Trophoblast cell (in vitro differentiated cells and primary cell): Measurements from ENCODE around the gene MYBL2.

ENCODE experiments used
- DNase-seq, 2 donors: peaks; one replicate each; pipeline ENCODE4 v3.0.0-alpha.2; 2016
- H2AFZ ChIP-seq: 2 replicates; pipeline ENCODE4 v1.6.1; 2013; ENCODE audit warnings: low read length, moderate library complexity, mild to moderate bottlenecking; ENCODE audit not compliant: insufficient read depth, poor library complexity
- H2AK5ac ChIP-seq: 2 replicates; pipeline ENCODE4 v1.6.1; 2013; ENCODE audit warnings: mild to moderate bottlenecking, low read length
- H2BK120ac ChIP-seq: 2 replicates; pipeline ENCODE4 v1.6.1; 2013; ENCODE audit warnings: low read length, mild to moderate bottlenecking, moderate library complexity; ENCODE audit not compliant: insufficient read depth, poor library complexity
- H2BK12ac ChIP-seq: 2 replicates; pipeline ENCODE4 v1.6.1; 2013; ENCODE audit warnings: mild to moderate bottlenecking, low read length, moderate library complexity
- H2BK5ac ChIP-seq: 2 replicates; pipeline ENCODE4 v1.6.1; 2013; ENCODE audit warnings: low read length, low read depth, moderate library complexity, mild to moderate bottlenecking; ENCODE audit not compliant: poor library complexity
- H3K14ac ChIP-seq: 2 replicates; pipeline ENCODE4 v1.6.1; 2013; ENCODE audit warnings: mild to moderate bottlenecking, low read length
- H3K18ac ChIP-seq: 2 replicates; pipeline ENCODE4 v1.6.1; 2013; ENCODE audit warnings: mild to moderate bottlenecking, low read length
- H3K23ac ChIP-seq: 2 replicates; pipeline ENCODE4 v1.6.1; 2013; ENCODE audit warnings: low read length
- H3K27ac ChIP-seq: 2 replicates; pipeline ENCODE4 v1.5.1; 2013; ENCODE audit warnings: low read depth, mild to moderate bottlenecking, inconsistent platforms, low read length, moderate library complexity
- H3K27me3 ChIP-seq: 2 replicates; pipeline ENCODE4 v1.6.1; 2013; ENCODE audit warnings: inconsistent platforms, mild to moderate bottlenecking, low read length, moderate library complexity; ENCODE audit not compliant: insufficient read depth
- H3K36me3 ChIP-seq, 2 experiments: 1 replicate in 1 of 2; 2 replicates in 1 of 2; pipeline ENCODE4 v1.6.1; 2013; ENCODE audit warnings: low read length in 2 of 2, mild to moderate bottlenecking in 2 of 2, moderate library complexity in 1 of 2; ENCODE audit not compliant: insufficient read depth in 2 of 2, control insufficient read depth in 1 of 2
- H3K4ac ChIP-seq: 2 replicates; pipeline ENCODE4 v1.6.1; 2013; ENCODE audit warnings: low read depth, mild to moderate bottlenecking, low read length, moderate library complexity
- H3K4me1 ChIP-seq, 2 experiments: 1 replicate in 1 of 2; 2 replicates in 1 of 2; pipeline ENCODE4 v1.6.1; 2013; ENCODE audit warnings: low read length in 2 of 2, mild to moderate bottlenecking in 2 of 2, moderate library complexity in 1 of 2; ENCODE audit not compliant: insufficient read depth in 2 of 2, control insufficient read depth in 1 of 2
- H3K4me2 ChIP-seq: 2 replicates; pipeline ENCODE4 v1.6.1; 2013; ENCODE audit warnings: inconsistent platforms, mild to moderate bottlenecking, low read length, moderate library complexity
- H3K4me3 ChIP-seq: 2 replicates; pipeline ENCODE4 v1.5.1; 2013; ENCODE audit warnings: mild to moderate bottlenecking, low read depth, low read length, inconsistent platforms
- H3K79me1 ChIP-seq: one replicate; pipeline ENCODE4 v1.6.1; 2013; ENCODE audit warnings: low read length
- H3K79me2 ChIP-seq: 2 replicates; pipeline ENCODE4 v1.6.1; 2013; ENCODE audit warnings: low read length, mild to moderate bottlenecking; ENCODE audit not compliant: control insufficient read depth, insufficient read depth, poor library complexity
- H3K9ac ChIP-seq: 2 replicates; pipeline ENCODE4 v1.6.1; 2013; ENCODE audit warnings: mild to moderate bottlenecking, low read length
- H3K9me3 ChIP-seq: 2 replicates; pipeline ENCODE4 v1.6.1; 2013; ENCODE audit warnings: low read depth, mild to moderate bottlenecking, control low read depth, inconsistent platforms, low read length; ENCODE audit not compliant: insufficient read depth
- H4K12ac ChIP-seq: 2 replicates; pipeline ENCODE4 v1.6.1; 2013; ENCODE audit warnings: low read depth, mild to moderate bottlenecking, low read length, moderate library complexity
- H4K8ac ChIP-seq: 2 replicates; pipeline ENCODE4 v1.6.1; 2013; ENCODE audit warnings: low read depth, mild to moderate bottlenecking, low read length, moderate library complexity
- H4K91ac ChIP-seq: one replicate; pipeline ENCODE4 v1.6.1; 2013; ENCODE audit warnings: low read depth, mild to moderate bottlenecking, low read length, moderate library complexity
- WGBS: extraction: QIAGEN DNeasy Blood & Tissue Kit; methylation state at CpG from one replicate; pipeline ENCODE4 v1.1.7; 2013; ENCODE audit warnings: missing lambda C conversion rate; ENCODE audit not compliant: insufficient read length, insufficient coverage; ENCODE audit errors: extremely low coverage; 5-methylcytosine and 5-hydroxymethylcytosine counted together

MYBL2 gene

GRCh38 chr20:43722153-43722505, 55.2 kb downstream of the MYBL2 start:
- DNase-seq: no peak
- H3K9ac ChIP-seq: no peak overlapping the region
- no peak overlapping the region for H3K14ac ChIP-seq
- H3K4me3 ChIP-seq: no peak overlapping the region
- no peak overlapping the region for H2AK5ac ChIP-seq
- H3K27ac ChIP-seq: no peak overlapping the region
- H3K79me2 ChIP-seq: no peaks in the 10 kb centered on the region
- no peaks in the 10 kb centered on the region for H3K27me3 ChIP-seq
- no peaks in the 10 kb centered on the region for H3K4me1 ChIP-seq
- peaks cover 3% of the 10 kb centered on the region in 2 experiments for H3K36me3 ChIP-seq
- H3K23ac ChIP-seq: no peak overlapping the region
- H2AFZ ChIP-seq: no peak overlapping the region
- WGBS: no CpG with 5 or more reads among the region's 8 CpGs
- no peak overlapping the region for H3K4ac ChIP-seq
- H2BK120ac ChIP-seq: no peak overlapping the region
- no peak overlapping the region for H4K91ac ChIP-seq
- no peaks in the 10 kb centered on the region for H3K79me1 ChIP-seq
- H3K9me3 ChIP-seq: peaks cover 1% of the 10 kb centered on the region
- no peak overlapping the region for H3K4me2 ChIP-seq
- H3K18ac ChIP-seq: no peak overlapping the region
- H4K8ac ChIP-seq: no peak overlapping the region
- no peak overlapping the region for H2BK12ac ChIP-seq
- no peak overlapping the region for H2BK5ac ChIP-seq
- H4K12ac ChIP-seq: no peak overlapping the region

GRCh38 chr20:43723186-43723585, 56.3 kb downstream of the MYBL2 start:
- H3K27me3 ChIP-seq: no peaks in the 10 kb centered on the region
- no peaks in the 10 kb centered on the region for H3K36me3 ChIP-seq
- H4K91ac ChIP-seq: no peak overlapping the region
- no peak overlapping the region for H2BK120ac ChIP-seq
- no peak overlapping the region for H3K23ac ChIP-seq
- H3K18ac ChIP-seq: no peak overlapping the region
- H2BK12ac ChIP-seq: no peak overlapping the region
- H3K9ac ChIP-seq: no peak overlapping the region
- H3K79me1 ChIP-seq: no peaks in the 10 kb centered on the region
- no peak overlapping the region for H2AFZ ChIP-seq
- H3K4me3 ChIP-seq: no peak overlapping the region
- no peak overlapping the region for H3K14ac ChIP-seq
- no CpG with 5 or more reads among the region's 4 CpGs for WGBS
- peaks cover 1% of the 10 kb centered on the region for H3K9me3 ChIP-seq
- no peak overlapping the region for H2AK5ac ChIP-seq
- H3K27ac ChIP-seq: no peak overlapping the region
- no peak for DNase-seq
- H3K4me1 ChIP-seq: no peaks in the 10 kb centered on the region
- H4K12ac ChIP-seq: no peak overlapping the region
- no peaks in the 10 kb centered on the region for H3K79me2 ChIP-seq
- no peak overlapping the region for H2BK5ac ChIP-seq
- H4K8ac ChIP-seq: no peak overlapping the region
- H3K4me2 ChIP-seq: no peak overlapping the region
- H3K4ac ChIP-seq: no peak overlapping the region

- H3K79me1 ChIP-seq: no peaks in the 10 kb centered on the region
- no peak overlapping the region for H4K8ac ChIP-seq
- no peak overlapping the region for H3K4me2 ChIP-seq
- peaks cover 1% of the 10 kb centered on the region for H3K9me3 ChIP-seq
- no peak overlapping the region for H2BK120ac ChIP-seq
- no peak overlapping the region for H3K23ac ChIP-seq
- no peak overlapping the region for H2BK5ac ChIP-seq
- H3K9ac ChIP-seq: no peak overlapping the region
- H3K27me3 ChIP-seq: no peaks in the 10 kb centered on the region
- no peak for DNase-seq
- no peak overlapping the region for H3K27ac ChIP-seq
- no peak overlapping the region for H3K4ac ChIP-seq
- H3K36me3 ChIP-seq: no peaks in the 10 kb centered on the region
- H2AFZ ChIP-seq: no peak overlapping the region
- H2BK12ac ChIP-seq: no peak overlapping the region
- no peak overlapping the region for H3K18ac ChIP-seq
- no peak overlapping the region for H4K91ac ChIP-seq
- no peak overlapping the region for H3K4me3 ChIP-seq
- H2AK5ac ChIP-seq: no peak overlapping the region
- H3K79me2 ChIP-seq: no peaks in the 10 kb centered on the region
- no CpG with 5 or more reads among the region's 3 CpGs for WGBS
- no peak overlapping the region for H3K14ac ChIP-seq
- H4K12ac ChIP-seq: no peak overlapping the region
- no peaks in the 10 kb centered on the region for H3K4me1 ChIP-seq
Observed at GRCh38 chr20:43723735-43724134, 56.8 kb downstream of the MYBL2 start.

GRCh38 chr20:43724383-43724782, 57.5 kb downstream of the MYBL2 start:
- Histone ChIP-seq H3K4ac (no peak overlapping the region), H3K4me2 (no peak overlapping the region), H3K36me3 (no peaks in the 10 kb centered on the region), H3K9ac (no peak overlapping the region), H3K4me3 (no peak overlapping the region), H3K14ac (no peak overlapping the region), H2BK120ac (no peak overlapping the region), H2AK5ac (no peak overlapping the region), H3K27me3 (no peaks in the 10 kb centered on the region), H4K8ac (no peak overlapping the region), H4K12ac (no peak overlapping the region), H3K27ac (no peak overlapping the region), H3K79me2 (no peaks in the 10 kb centered on the region), H4K91ac (no peak overlapping the region), H2AFZ (no peak overlapping the region), H3K18ac (no peak overlapping the region), H3K4me1 (no peaks in the 10 kb centered on the region), H3K9me3 (peaks cover 1% of the 10 kb centered on the region), H2BK12ac (no peak overlapping the region), H3K23ac (no peak overlapping the region), H2BK5ac (no peak overlapping the region), H3K79me1 (no peaks in the 10 kb centered on the region)
- WGBS: no CpG with 5 or more reads among the region's 5 CpGs
- no peak for DNase-seq
